GM12875 (cell line): ENCODE data around the gene SLC23A3.

ENCODE experiments used
- H3K4me3 ChIP-seq: one replicate; pipeline ENCODE4 v1.5.1; 2011; ENCODE audit warnings: low read depth, low read length, control low read depth
- CTCF ChIP-seq: IDR thresholded peaks from 2 replicates; pipeline ENCODE4 v1.5.1; 2011; ENCODE audit warnings: low read depth, mild to moderate bottlenecking, control low read depth, inconsistent platforms, low read length, moderate library complexity, borderline replicate concordance; ENCODE audit not compliant: insufficient read depth

Gene SLC23A3

GRCh38 chr2:219116776-219117646 is 52.8 kb downstream of the SLC23A3 start:
- TF ChIP-seq CTCF = no peak
- H3K4me3 ChIP-seq = no peak overlapping the region

GRCh38 chr2:219112651-219113338 is 57.0 kb downstream of the SLC23A3 start:
- no peak for TF ChIP-seq CTCF
- H3K4me3 ChIP-seq = no peak overlapping the region

GRCh38 chr2:219112062-219112406 is 57.8 kb downstream of the SLC23A3 start:
- TF ChIP-seq CTCF = no peak
- H3K4me3 ChIP-seq = no peak overlapping the region
